Activated naive CD8-positive, alpha-beta T cell (primary cell): ENCODE measurements around the gene UBE2Q2.
A peak's percentile ranks its signal among the peaks of the same experiment; 100 is the strongest.

Experiments
- H3K27ac Mint-ChIP-seq: one replicate; pipeline ENCODE4 v1.8.0; 2021; ENCODE audit warnings: mixed read lengths
- H3K27me3 Mint-ChIP-seq: one replicate; pipeline ENCODE4 v1.8.0; 2021; ENCODE audit warnings: mixed read lengths
- H3K36me3 Mint-ChIP-seq: one replicate; pipeline ENCODE4 v1.8.0; 2021; ENCODE audit warnings: mixed read lengths
- H3K4me1 Mint-ChIP-seq: one replicate; pipeline ENCODE4 v1.8.0; 2021; ENCODE audit warnings: low read depth, mixed read lengths
- H3K4me3 Mint-ChIP-seq: one replicate; pipeline ENCODE4 v1.8.0; 2021; ENCODE audit warnings: mild to moderate bottlenecking, mixed read lengths
- H3K9me3 Mint-ChIP-seq: one replicate; pipeline ENCODE4 v1.8.0; 2021; ENCODE audit warnings: low read depth, mixed read lengths

Gene UBE2Q2

DNA sequence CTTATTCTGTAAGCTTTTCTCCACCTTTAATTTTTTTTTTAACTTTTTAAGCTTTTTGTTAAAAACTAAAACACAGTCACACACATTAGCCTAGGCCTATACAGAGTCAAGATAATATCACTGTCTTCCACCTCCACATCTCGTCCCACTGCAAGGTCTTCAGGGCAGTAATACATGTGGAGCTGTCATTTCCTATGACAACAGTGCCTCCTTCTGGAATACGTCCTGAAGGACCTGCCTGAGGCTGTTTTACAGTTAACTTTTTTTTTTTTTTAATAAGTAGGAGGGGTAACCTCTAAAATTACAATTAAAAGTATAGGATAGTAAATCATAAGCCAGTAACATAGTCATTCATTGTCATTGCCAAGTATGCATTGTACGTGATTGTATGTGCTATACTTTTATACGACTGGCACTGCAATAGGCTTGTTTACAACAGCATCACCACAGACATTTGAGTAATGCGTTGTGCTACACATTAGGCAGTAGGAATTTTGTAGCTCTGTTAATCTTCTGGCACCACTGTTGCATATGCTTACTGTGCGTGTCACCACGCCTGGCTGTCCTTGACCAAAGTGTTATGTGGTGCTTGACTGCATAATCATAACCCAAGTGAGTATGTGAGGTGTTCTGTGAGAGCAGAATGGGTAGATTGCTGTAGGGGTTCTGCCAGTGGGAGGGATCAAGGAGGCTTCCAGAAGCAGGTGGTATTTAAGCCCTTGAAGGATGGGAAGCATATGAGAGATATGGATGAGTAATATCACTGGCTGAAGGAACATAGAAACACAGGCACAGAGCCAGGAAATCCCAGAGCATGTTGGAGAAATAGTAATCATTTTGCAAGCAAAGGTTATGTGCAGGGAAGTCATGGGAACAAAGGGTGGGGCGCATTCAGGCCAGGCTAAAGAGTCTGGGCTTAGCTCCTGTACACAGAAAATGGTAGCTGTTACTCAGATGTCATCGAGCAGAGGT is 78.8 kb downstream of the UBE2Q2 start:
- Mint-ChIP-seq H3K4me1 (peaks cover 24% of the 10 kb centered on the region), H3K36me3 (peaks cover 26% of the 10 kb centered on the region), H3K27me3 (no peaks in the 10 kb centered on the region), H3K9me3 (no peaks in the 10 kb centered on the region), H3K4me3 (no peak overlapping the region), H3K27ac (no peak overlapping the region)

DNA sequence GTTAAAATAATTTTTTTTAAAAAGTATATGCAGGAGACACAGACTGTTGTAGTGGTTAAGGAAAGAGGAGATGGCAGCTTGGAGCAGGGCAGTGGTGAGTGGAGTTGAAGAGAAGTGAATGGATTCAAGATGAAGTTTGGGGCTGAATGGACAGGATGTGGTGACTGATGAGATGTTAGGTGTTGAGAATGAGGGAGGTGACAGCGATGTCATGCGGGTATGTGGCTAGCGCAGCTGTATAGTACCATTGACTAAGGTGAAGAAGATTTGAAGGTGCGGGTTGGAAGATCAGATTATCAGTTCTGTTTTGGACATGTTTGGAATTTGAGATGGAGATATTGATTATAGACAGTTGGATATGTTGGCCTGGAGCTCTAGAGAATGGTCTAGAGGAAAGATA is 80.5 kb downstream of the UBE2Q2 start:
- H3K4me3 Mint-ChIP-seq, result no peak overlapping the region
- no peaks in the 10 kb centered on the region for H3K27me3 Mint-ChIP-seq
- no peak overlapping the region for H3K27ac Mint-ChIP-seq
- H3K9me3 Mint-ChIP-seq, result no peaks in the 10 kb centered on the region
- H3K4me1 Mint-ChIP-seq, result peaks cover 32% of the 10 kb centered on the region
- peaks cover 19% of the 10 kb centered on the region for H3K36me3 Mint-ChIP-seq

DNA sequence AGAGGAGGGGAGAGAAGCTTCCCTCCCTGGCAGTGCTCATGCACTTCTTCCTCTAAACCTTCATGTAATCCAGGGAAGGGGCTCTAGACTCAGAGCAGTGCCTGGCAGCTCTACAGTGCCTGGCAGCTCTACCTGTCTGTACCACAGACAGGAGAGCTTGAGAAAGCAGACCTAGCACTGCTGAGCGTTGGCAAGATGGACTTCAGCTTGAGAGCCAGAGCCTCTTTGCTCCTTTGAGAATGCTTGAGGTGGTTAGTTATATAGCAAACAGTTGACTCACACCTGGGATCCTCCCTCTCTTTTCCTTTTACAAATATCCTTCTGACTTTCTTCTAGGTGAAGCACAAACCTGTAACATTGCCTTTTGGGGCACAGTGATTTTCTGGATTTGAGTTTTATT is 81.3 kb downstream of the UBE2Q2 start:
- H3K4me1 Mint-ChIP-seq, result peaks cover 34% of the 10 kb centered on the region
- no peaks in the 10 kb centered on the region for H3K9me3 Mint-ChIP-seq
- no peak overlapping the region for H3K4me3 Mint-ChIP-seq
- H3K27ac Mint-ChIP-seq, result no peak overlapping the region
- no peaks in the 10 kb centered on the region for H3K27me3 Mint-ChIP-seq
- H3K36me3 Mint-ChIP-seq, result peaks cover 19% of the 10 kb centered on the region

DNA sequence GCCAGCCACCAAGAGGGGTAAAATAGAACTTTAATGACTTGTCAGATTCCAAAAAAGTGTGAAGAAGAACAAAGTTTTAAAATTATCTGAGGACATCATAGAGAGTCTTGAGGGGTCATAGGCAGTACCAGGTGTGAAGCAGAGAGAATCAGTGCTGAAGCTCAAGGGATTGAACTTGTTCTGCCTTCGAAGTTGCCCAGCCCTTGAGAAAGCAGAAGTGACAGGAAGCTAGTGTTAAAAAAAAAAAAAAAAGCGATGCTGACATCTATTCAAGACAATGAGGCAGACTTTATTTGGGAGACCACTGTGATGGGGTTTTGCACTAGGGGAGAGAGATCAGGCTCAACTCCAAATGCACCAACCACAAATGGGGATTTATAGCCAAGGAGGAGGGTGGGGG is 82.2 kb downstream of the UBE2Q2 start:
- Mint-ChIP-seq H3K9me3 (no peaks in the 10 kb centered on the region), H3K4me1 (peaks cover 41% of the 10 kb centered on the region), H3K36me3 (peaks cover 19% of the 10 kb centered on the region), H3K27me3 (no peaks in the 10 kb centered on the region), H3K27ac (peak overlapping the region; percentile 16), H3K4me3 (no peak overlapping the region)

DNA sequence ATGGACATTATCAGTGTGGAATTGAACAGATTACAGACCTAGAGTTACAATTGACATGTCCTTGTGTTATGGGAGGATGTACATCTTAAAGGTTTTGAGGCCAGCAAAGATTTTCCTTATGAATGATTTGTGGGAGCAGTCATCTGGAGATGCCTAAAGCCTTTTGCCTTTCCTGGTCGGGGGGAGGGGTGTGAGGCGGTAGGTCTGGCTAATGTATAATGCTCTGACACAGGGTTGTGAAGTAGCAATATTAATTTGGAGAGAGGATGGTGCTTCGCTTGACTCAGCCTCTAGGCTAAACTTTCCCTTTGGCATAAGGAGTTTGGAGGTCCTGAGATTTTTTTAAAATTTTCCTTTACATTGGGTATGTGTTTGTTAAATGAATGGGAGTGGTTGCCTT is 83.7 kb downstream of the UBE2Q2 start:
- Mint-ChIP-seq H3K4me3 (no peak overlapping the region), H3K27me3 (no peaks in the 10 kb centered on the region), H3K27ac (no peak overlapping the region), H3K36me3 (peaks cover 19% of the 10 kb centered on the region), H3K4me1 (peaks cover 41% of the 10 kb centered on the region), H3K9me3 (no peaks in the 10 kb centered on the region)

DNA sequence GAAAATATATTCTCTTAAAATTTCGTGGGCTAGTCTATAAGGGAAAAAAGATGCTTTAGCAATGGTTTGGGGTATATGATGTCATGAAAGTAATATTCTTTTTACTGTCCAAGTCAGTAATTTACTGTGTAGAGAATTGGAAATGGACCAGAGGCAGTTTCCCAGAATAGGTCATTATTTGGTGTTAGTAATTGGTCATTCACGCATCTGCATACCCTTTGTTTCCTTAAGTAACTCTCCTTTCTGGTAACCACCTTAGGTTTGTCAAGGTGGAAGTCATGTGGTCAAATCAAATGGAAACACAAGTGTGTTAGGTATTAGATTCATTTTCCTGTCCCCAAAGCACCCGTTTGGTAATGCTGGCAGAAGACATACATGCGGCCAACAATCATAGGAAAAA is 84.4 kb downstream of the UBE2Q2 start:
- Mint-ChIP-seq H3K4me3 (no peak overlapping the region), H3K27ac (no peak overlapping the region), H3K36me3 (peaks cover 15% of the 10 kb centered on the region), H3K9me3 (no peaks in the 10 kb centered on the region), H3K4me1 (peaks cover 35% of the 10 kb centered on the region), H3K27me3 (no peaks in the 10 kb centered on the region)

DNA sequence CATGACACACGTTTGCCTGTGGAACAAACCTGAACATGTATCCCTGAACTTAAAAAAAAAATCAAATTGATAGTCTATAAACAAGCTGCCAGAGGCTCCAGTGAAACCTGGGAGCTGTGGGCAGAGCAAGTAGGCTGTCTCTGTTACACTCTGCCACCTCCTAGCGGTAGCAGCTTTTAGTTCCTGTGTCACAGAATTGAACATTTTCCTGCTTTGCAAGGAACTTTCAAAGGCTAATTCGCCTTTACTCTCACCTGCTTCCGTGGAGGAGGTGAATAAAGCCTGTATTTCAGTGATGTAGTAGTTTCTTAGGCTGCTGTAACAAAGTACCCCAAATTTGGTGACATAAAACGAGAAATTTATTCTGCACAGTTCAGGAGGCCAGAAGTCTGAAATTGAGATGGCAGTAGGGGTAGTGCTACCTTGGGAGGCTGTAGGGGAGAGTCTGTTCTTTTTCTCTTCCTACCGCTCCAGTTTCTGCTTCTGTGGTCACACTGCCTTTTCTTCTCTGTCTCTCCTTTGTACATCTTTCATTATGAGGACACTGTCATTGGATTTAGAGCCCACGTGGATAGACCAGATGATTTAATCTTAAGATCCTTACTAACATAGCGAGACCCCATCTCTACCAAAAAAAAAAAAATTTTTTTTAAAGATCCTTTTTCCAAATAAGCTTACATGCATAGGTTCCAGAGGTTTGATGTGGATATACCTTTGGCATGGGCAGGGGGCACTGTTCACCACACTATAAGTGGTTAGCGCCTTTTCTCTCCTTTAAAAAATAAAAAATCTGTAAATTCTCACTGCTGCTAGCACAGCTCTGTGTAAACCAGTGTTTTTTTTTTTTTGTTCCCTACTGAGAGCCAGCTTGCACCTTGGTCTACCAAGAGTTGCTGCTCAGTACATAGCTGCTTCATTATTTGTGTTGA is 85.7 kb downstream of the UBE2Q2 start:
- H3K4me1 Mint-ChIP-seq, result peaks cover 30% of the 10 kb centered on the region
- no peaks in the 10 kb centered on the region for H3K9me3 Mint-ChIP-seq
- H3K36me3 Mint-ChIP-seq, result peaks cover 19% of the 10 kb centered on the region
- H3K4me3 Mint-ChIP-seq, result no peak overlapping the region
- no peak overlapping the region for H3K27ac Mint-ChIP-seq
- H3K27me3 Mint-ChIP-seq, result no peaks in the 10 kb centered on the region

DNA sequence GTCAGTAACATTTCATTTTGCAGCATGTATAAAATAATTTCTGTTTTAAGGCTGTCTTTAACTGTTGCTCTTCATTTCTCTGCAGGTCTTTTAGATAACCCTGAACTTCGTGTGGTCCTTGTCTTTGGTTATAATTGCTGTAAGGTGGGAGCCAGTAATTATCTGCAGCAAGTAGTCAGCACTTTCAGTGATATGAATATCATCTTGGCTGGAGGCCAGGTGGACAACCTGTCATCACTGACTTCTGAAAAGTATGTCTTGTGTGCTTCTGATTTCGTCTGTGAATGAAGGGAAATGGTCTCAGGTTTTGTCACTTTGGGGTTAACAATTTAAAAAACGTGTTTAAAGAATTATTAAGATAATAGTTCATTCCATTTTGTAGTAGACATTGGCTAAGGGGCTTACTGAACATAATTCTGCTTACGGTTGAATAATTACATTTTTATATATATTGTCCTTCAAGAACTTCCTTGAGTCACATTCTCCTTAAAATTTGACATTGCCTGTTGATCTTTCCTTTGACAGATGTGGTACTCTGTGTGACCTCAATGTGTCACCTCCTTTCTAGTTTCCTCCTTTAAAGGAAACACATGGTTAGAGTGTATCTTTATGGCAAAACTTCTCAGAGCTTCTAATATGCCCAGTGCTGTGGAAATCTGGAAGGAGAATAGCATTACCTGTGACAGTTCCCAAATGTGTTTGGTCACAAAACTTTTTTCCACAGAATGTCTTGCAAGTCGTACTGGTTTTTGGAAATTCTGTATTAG is 86.7 kb downstream of the UBE2Q2 start:
- H3K27me3 Mint-ChIP-seq, result no peaks in the 10 kb centered on the region
- peak overlapping the region; percentile 74 for H3K27ac Mint-ChIP-seq
- peaks cover 26% of the 10 kb centered on the region for H3K4me1 Mint-ChIP-seq
- no peaks in the 10 kb centered on the region for H3K9me3 Mint-ChIP-seq
- H3K36me3 Mint-ChIP-seq, result peaks cover 21% of the 10 kb centered on the region
- H3K4me3 Mint-ChIP-seq, result no peak overlapping the region

DNA sequence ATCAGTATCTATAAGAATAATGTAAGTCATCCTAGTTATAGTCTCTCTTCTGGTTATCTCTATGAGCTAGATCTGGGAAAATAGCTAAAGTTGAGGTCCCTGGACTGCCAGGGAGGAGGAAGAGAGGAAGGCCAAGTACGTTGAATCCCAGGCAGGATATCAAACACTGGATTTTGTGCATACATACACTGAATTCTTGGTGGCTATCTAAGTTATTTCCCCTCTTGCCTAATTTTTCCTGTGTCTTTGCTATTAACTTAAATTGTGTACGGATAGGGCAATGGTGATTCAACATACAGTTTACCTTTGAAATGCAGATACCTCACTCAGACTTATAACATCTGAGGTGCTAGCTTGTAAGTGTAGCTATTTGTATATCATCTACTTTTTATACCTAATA is 87.6 kb downstream of the UBE2Q2 start:
- H3K27me3 Mint-ChIP-seq, result no peaks in the 10 kb centered on the region
- peaks cover 22% of the 10 kb centered on the region for H3K4me1 Mint-ChIP-seq
- peaks cover 20% of the 10 kb centered on the region for H3K36me3 Mint-ChIP-seq
- H3K4me3 Mint-ChIP-seq, result no peak overlapping the region
- H3K27ac Mint-ChIP-seq, result no peak overlapping the region
- H3K9me3 Mint-ChIP-seq, result no peaks in the 10 kb centered on the region

DNA sequence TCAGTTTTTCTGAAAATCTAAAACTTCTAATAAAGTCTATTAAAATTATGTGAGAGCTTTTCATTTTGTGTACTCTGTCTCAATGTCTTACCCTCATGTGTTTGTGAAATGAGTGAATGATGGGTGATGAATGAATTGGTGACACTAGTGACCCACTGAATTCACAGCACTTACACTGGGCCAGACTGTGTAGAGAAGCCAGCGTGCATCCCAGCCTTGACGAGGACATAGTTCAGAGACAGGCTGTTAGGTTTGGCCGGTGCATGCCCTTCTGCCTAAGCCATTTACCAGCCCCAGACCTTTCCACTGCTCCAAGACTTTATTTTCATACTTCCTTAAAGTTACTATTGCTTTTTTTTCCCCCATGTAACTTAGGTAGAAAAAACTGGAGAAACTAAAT is 99.2 kb downstream of the UBE2Q2 start:
- Mint-ChIP-seq H3K4me1 (no peaks in the 10 kb centered on the region), H3K36me3 (peaks cover 21% of the 10 kb centered on the region), H3K27ac (no peak overlapping the region), H3K4me3 (no peak overlapping the region), H3K9me3 (peaks cover 15% of the 10 kb centered on the region), H3K27me3 (peaks cover 6% of the 10 kb centered on the region)

DNA sequence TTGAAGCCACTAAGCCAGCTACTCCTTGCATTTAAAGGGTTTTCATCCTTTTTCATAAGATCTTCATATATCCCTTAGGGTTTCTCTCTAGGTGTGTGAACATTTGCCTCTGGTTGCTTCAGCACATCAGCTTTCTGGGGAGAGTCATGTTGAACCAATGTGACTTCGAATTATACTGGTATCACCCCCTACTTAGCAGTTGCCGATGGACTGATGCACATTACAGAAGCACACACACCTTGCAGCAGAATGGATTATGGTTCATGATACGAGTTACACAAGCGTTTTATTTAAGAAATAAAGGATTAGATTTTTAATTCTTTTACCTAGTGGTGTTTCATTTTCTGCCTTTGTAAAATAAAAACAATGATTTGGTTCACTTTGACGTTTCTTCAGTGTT is 100.0 kb downstream of the UBE2Q2 start:
- H3K4me3 Mint-ChIP-seq, result no peak overlapping the region
- peaks cover 6% of the 10 kb centered on the region for H3K27me3 Mint-ChIP-seq
- peaks cover 8% of the 10 kb centered on the region for H3K9me3 Mint-ChIP-seq
- H3K4me1 Mint-ChIP-seq, result no peaks in the 10 kb centered on the region
- no peak overlapping the region for H3K27ac Mint-ChIP-seq
- peaks cover 13% of the 10 kb centered on the region for H3K36me3 Mint-ChIP-seq

DNA sequence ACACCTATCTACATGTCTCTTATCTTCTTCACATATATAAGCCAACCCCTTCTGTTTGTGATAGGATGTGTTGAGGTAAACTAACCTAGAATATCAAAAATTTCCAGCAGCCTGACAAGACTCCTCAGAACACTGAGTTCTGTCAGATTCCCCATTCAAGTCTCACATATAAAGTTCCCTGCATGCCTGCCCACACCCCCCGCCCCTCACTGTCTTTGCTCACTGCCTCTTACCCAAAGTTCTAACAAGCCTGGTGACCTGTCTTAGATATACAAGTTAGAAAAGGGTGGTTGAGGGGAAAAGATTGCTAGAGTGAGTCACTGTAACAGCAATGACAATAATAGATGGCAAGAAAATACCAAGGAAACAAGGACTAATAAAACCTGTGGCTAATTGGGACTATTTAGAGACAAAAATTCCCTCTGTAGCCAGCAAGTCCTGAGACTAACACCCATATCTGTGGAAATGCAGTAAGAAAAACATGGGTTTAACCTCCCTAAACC is 100.5 kb downstream of the UBE2Q2 start:
- Mint-ChIP-seq H3K36me3 (peaks cover 9% of the 10 kb centered on the region), H3K27me3 (peaks cover 6% of the 10 kb centered on the region), H3K4me1 (no peaks in the 10 kb centered on the region), H3K27ac (no peak overlapping the region), H3K4me3 (no peak overlapping the region), H3K9me3 (peaks cover 5% of the 10 kb centered on the region)

DNA sequence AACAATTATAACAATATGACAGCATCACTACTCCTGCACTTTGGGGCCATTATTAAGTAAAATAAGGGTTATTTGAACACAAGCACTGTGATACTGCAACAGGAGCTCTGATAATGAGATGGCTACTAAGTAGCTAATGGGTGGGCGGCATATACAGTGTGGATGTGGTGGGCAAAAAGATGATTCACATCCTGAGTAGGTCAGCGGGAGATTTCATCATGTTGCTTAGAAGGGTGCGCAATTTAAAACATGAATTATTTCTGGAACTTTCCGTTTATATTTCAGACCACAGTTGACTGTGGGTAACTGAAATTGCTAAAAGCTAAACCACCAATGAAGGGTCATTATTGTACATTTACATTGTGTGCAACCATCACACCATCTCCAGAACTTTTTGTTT is 102.7 kb downstream of the UBE2Q2 start:
- Mint-ChIP-seq H3K4me3 (no peak overlapping the region), H3K4me1 (no peaks in the 10 kb centered on the region), H3K9me3 (no peaks in the 10 kb centered on the region), H3K27me3 (peaks cover 12% of the 10 kb centered on the region), H3K27ac (no peak overlapping the region), H3K36me3 (no peaks in the 10 kb centered on the region)

DNA sequence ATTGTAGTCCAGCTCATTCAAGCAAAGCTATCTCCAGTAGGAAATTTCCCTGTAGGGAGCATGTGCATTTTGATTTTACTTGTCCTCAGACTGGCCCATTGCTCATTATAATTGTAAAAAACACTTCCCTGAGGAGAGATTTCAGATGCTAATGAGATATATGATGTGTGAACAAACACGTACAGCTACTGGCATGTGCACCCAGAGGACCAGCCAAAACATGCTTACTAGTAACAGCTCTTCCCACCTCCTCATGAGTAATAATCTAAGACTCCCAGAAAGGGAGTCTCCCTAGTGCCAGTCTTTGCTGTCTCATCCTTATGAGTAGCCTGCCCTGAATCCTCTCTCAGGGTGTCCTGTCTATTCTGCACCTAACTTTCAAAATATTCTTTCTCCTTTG is 103.8 kb downstream of the UBE2Q2 start:
- peaks cover 18% of the 10 kb centered on the region for H3K27me3 Mint-ChIP-seq
- H3K36me3 Mint-ChIP-seq, result no peaks in the 10 kb centered on the region
- H3K9me3 Mint-ChIP-seq, result no peaks in the 10 kb centered on the region
- no peak overlapping the region for H3K4me3 Mint-ChIP-seq
- no peak overlapping the region for H3K27ac Mint-ChIP-seq
- H3K4me1 Mint-ChIP-seq, result no peaks in the 10 kb centered on the region
